ENCODE measurements around the gene CELSR2. TPM values are rescaled to one million over a fixed set of nuclear protein-coding genes. Genes with fewer than 3 reads are reported as not detected.

The CELSR2 gene
- polyA plus RNA-seq, 1 donor (not counting 4 experiments of a cell fraction or from before 2014, with no cell fraction given): 7.3 TPM

DNA sequence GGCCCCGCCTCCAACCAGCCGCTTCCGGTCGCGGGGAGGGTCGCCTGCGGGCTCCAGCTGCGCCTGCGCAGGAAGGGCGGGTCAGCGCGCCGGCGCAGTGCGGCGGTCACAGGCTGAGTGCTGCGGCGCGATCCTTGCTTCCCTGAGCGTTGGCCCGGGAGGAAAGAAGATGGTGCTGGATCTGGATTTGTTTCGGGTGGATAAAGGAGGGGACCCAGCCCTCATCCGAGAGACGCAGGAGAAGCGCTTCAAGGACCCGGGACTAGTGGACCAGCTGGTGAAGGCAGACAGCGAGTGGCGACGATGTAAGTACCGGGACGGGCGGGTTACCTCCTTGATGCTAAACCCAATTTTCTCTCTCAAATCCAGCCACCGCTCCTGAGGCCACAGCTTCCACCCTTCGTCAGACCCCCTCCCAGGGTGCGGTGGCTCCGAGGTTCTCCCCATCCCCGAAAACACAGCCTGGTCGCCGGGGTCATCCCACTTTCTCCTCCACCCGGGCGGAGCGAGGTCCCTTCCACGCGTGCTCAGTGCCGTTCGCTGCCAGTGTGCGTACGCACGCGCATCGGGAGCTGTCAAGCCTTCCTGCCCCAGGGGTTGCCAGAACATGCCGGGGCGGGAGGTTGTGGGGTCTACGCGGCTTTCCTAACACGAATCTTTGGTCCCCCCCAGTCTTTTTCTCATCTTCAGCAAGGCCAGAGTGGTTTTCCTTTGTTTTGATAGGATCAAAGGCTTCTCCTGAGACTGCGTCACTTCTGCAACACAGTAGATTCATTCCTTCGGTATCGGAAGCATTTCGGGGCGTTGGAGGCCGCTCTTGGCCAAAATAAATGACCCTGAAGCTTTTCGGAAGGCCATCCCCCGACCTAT is 35.3 kb upstream of the CELSR2 start, which contains the start of gene SARS1:
SARS1 (plus strand) TSS at position 95 of the 870 bp plus-strand sequence; CDS start at position 170, 75 bp downstream.
- Histone ChIP-seq H3K27me3 (ENCODE audit: control insufficient read depth, extremely low read depth, insufficient read depth, low read length) (no peaks in the 10 kb centered on the region), H3K79me2 (ENCODE audit: control insufficient read depth, insufficient read depth, low read length) (peaks cover 50% of the 10 kb centered on the region), H2AFZ (ENCODE audit: control insufficient read depth, low read length) (peak within 1 kb of the TSS; percentile 92), H3K9ac (ENCODE audit: control insufficient read depth, extremely low read depth, insufficient read depth, low read length) (peak within 1 kb of the TSS; percentile 96), H3K9me3 (ENCODE audit: control insufficient read depth, low read depth, low read length) (no peaks in the 10 kb centered on the region), H3K4me3 (ENCODE audit: control insufficient read depth in 2 of 3, extremely low read depth in 1 of 3, insufficient read depth in 2 of 3, low read depth in 1 of 3, low read length in 3 of 3) (peak within 1 kb of the TSS; percentile 80 to 90 (median 89)), H3K4me1 (ENCODE audit: control insufficient read depth, extremely low read depth, insufficient read depth, low read length) (peaks cover 38% of the 10 kb centered on the region), H3K4me2 (ENCODE audit: control insufficient read depth, extremely low read depth, insufficient read depth, low read depth, low read length) (peak within 1 kb of the TSS; percentile 78), H4K20me1 (ENCODE audit: control insufficient read depth, extremely low read depth, insufficient read depth, low read length) (no peaks in the 10 kb centered on the region), H3K36me3 (ENCODE audit: control insufficient read depth in 2 of 2, extremely low read depth in 1 of 2, insufficient read depth in 2 of 2, low read length in 2 of 2) (peaks cover 2 to 13% of the 10 kb centered on the region in 2 experiments), H3K9me1 (ENCODE audit: control insufficient read depth, extremely low read depth, insufficient read depth, low read length) (no peaks in the 10 kb centered on the region), H3K27ac (ENCODE audit: control insufficient read depth, insufficient read depth, low read length) (peak within 1 kb of the TSS; percentile 94)
- FAIRE-seq: no peak
- TF ChIP-seq, protein P1, sequence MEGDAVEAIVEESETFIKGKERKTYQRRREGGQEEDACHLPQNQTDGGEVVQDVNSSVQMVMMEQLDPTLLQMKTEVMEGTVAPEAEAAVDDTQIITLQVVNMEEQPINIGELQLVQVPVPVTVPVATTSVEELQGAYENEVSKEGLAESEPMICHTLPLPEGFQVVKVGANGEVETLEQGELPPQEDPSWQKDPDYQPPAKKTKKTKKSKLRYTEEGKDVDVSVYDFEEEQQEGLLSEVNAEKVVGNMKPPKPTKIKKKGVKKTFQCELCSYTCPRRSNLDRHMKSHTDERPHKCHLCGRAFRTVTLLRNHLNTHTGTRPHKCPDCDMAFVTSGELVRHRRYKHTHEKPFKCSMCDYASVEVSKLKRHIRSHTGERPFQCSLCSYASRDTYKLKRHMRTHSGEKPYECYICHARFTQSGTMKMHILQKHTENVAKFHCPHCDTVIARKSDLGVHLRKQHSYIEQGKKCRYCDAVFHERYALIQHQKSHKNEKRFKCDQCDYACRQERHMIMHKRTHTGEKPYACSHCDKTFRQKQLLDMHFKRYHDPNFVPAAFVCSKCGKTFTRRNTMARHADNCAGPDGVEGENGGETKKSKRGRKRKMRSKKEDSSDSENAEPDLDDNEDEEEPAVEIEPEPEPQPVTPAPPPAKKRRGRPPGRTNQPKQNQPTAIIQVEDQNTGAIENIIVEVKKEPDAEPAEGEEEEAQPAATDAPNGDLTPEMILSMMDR (optimal IDR thresholded peaks at IDR 0.05 in 1 of 3, IDR thresholded peaks at IDR 0.05 in 1 of 3, conservative IDR thresholded peaks at IDR 0.05 in 1 of 3; ENCODE audit: extremely low read depth in 1 of 3, insufficient read depth in 2 of 3, low read length in 3 of 3): no peak
- TF ChIP-seq EZH2 (IDR thresholded peaks at IDR 0.05; ENCODE audit: low read length): no peak
- peak; percentile 44 for DNase-seq (ENCODE audit: low read depth, low spot score)
- dilution Hi-C loops (cut with MboI; ENCODE audit: extremely low pct_ligation_motif_present, low sequenced_read_pairs): no loop called here

DNA sequence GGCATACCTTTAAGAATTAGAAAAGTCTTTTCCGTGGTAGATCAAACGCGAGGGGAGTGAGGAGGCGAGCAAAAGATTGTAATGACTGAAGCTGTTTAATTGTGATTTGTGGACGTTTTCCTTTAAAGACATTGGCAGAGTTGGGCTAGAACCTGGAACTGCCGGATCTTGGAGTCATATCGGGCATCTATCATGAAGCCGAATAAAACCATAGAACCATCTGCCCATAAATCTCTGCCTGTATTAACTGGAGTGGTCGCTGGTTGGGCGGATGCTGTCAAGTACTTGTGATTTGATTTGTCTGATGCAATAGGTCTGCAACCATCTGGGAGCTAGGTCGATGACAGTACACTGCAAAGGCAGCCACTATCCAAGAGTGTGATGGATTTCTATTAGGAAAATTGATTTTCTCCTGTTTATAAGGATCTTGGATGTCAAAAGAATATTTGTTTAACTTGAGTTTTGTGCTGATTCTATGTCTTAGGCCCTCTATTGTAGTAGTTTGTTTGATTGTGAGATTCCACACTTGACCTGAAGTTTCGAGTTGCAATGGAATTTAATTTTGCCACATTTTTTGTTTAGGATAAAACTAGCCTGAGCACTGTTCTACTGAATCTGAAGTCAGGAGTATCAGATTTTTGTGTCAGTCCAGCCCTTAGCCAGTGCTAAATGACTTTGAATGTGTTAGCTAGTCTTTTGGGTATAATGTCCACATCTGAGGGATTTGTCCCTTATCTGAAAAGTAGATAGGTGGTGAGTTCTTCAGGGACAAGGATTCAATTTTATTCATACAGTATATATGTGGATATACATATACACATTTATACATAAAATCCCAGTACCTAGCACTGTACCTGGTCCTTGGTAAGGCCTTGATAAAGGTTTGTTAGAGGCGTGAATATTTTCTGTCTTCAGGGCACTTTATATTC is 34.4 kb upstream of the CELSR2 start:
- Histone ChIP-seq H3K4me1 (ENCODE audit: control insufficient read depth, extremely low read depth, insufficient read depth, low read length) (peaks cover 29% of the 10 kb centered on the region), H3K27me3 (ENCODE audit: control insufficient read depth, extremely low read depth, insufficient read depth, low read length) (no peaks in the 10 kb centered on the region), H3K4me3 (ENCODE audit: control insufficient read depth in 2 of 3, extremely low read depth in 1 of 3, insufficient read depth in 2 of 3, low read depth in 1 of 3, low read length in 3 of 3) (peak overlapping the region; percentile 80 to 90 (median 89)), H3K9me1 (ENCODE audit: control insufficient read depth, extremely low read depth, insufficient read depth, low read length) (no peaks in the 10 kb centered on the region), H3K36me3 (ENCODE audit: control insufficient read depth in 2 of 2, extremely low read depth in 1 of 2, insufficient read depth in 2 of 2, low read length in 2 of 2) (peaks cover 2 to 17% of the 10 kb centered on the region in 2 experiments), H4K20me1 (ENCODE audit: control insufficient read depth, extremely low read depth, insufficient read depth, low read length) (peaks cover 4% of the 10 kb centered on the region), H3K9ac (ENCODE audit: control insufficient read depth, extremely low read depth, insufficient read depth, low read length) (peak overlapping the region; percentile 96), H3K79me2 (ENCODE audit: control insufficient read depth, insufficient read depth, low read length) (peaks cover 58% of the 10 kb centered on the region), H3K27ac (ENCODE audit: control insufficient read depth, insufficient read depth, low read length) (peak overlapping the region; percentile 94), H3K4me2 (ENCODE audit: control insufficient read depth, extremely low read depth, insufficient read depth, low read depth, low read length) (peak overlapping the region; percentile 78), H3K9me3 (ENCODE audit: control insufficient read depth, low read depth, low read length) (no peaks in the 10 kb centered on the region), H2AFZ (ENCODE audit: control insufficient read depth, low read length) (no peak overlapping the region)
- dilution Hi-C loops (cut with MboI; ENCODE audit: extremely low pct_ligation_motif_present, low sequenced_read_pairs): no loop called here
- DNase-seq (ENCODE audit: low read depth, low spot score): no peak
- peak; percentile 81 for FAIRE-seq
- TF ChIP-seq, protein P1 (optimal IDR thresholded peaks at IDR 0.05 in 1 of 3, IDR thresholded peaks at IDR 0.05 in 1 of 3, conservative IDR thresholded peaks at IDR 0.05 in 1 of 3; ENCODE audit: extremely low read depth in 1 of 3, insufficient read depth in 2 of 3, low read length in 3 of 3): no peak
- TF ChIP-seq EZH2 (IDR thresholded peaks at IDR 0.05; ENCODE audit: low read length): no peak

All from keratinocyte (primary cell).